SH-SY5Y (cell line): Measurements from ENCODE around the gene HIVEP3.

Experiments used
- GATA2 ChIP-seq: IDR thresholded peaks from 2 replicates; pipeline ENCODE4 v1.6.1; 2011; ENCODE audit warnings: mild to moderate bottlenecking, low read depth, low read length
- GATA3 ChIP-seq: IDR thresholded peaks from 2 replicates; pipeline ENCODE4 v1.6.1; 2011; ENCODE audit warnings: low read depth, mild to moderate bottlenecking, low read length, moderate library complexity

DNA sequence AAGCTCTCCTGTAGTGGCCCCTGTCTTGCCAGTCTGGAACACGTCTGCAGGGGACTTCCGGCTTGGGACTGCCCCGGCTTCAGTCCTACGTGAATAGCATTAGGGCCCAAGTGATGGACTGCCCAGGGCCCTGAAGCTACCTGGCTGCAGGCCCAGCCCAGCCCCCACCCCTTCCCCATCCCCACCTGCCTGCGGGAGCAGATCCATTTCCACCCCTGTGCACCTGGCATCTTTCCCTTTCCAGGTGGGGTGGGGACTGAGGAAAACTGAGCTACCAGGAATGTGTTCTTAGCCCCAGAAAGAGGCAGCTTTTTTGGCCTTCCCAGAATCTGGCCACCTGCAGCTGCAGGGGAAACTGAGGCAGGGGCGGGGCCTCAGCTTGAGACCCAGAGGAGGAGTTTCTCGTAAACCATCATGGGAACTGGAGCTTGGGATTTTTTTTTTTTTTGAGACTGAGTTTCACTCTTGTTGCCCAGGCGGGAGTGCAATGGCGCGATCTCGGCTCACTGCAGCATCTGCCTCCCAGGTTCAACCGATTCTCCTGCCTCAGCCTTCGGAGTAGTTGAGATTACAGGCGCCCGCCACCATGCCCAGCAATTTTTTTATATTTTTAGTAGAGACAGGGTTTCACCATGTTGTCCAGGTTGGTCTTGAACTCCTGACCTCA is 437.5 kb downstream of the HIVEP3 start:
- TF ChIP-seq GATA2 (no peak), GATA3 (no peak)
